HT1080 (cell line): Measurements from ENCODE around the gene SCART1. TPM values are rescaled to one million over a fixed set of nuclear protein-coding genes. Genes with fewer than 3 reads are reported as not detected.
"Not testable (repeated sequence)": the region's sequence is repeated elsewhere in the genome, so short reads cannot be mapped to it uniquely, and the experiment has no call there.

ENCODE experiments used
- DNase-seq: peaks from one replicate; pipeline ENCODE4 v3.0.0-alpha.2; 2015; ENCODE audit warnings: low read depth
- total RNA-seq: library from RNA; depleted of rRNA; stranded (reverse); fragments of >200 nt; shearing (Covaris generic); gene quantifications from 2 replicates; pipeline ENCODE4 v1.2.3, GENCODE V29; 2014; rRNA removed

The SCART1 gene
- total RNA-seq, 1 experiment from 2014 or later, result 0.80 TPM

DNA sequence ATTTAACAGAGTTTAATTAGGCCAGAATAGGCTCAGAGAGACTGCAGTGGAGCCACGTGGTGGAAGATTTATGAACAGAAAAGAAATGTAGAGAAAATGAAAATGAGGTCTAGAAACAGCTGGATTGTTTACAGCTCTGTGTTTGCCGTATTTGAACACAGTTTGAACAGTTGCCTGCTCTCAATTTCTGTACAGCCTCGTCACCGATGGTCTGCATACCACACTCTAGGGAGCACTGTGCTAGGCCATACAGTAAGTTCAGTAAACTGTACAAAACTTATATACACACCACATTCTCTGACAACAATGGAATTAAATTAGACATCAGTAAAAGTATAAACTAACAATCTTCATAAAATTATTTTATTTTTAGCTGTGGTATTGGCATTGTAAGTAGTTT is 62.3 kb downstream of the SCART1 start:
- no peak for DNase-seq

DNA sequence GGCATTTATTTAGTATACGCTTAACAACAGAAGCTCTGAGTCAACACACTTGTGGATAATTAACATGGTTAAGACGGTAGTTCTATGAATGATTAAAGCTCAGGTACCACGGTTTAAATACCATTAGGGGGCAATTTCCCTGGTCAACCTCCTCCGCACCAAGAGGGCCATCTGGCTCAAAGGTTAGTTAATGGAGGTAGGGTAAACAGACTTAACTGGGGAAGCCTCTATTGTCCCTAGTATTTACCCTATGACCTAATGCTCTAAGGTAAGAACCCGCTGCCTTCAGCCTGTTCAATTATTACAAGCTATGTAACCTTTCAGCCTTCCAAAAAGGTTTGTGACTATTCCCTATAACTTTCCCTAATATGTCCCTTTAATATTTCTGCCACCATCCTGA is 64.8 kb downstream of the SCART1 start:
- not testable (repeated sequence) for DNase-seq

Other genes with a start within 250 kb of the SCART1 start
- not detected in 2 replicates for gene UTF1, start 223.7 kb upstream of the SCART1 start, total RNA-seq
- 0.03 and 0.13 TPM in 2 replicates for gene VENTX, start 216.1 kb upstream of the SCART1 start, total RNA-seq
- 1.6 and 4.2 TPM in 2 replicates for gene ADAM8, start 177.1 kb upstream of the SCART1 start, total RNA-seq
- 119 and 127 TPM in 2 replicates for gene TUBGCP2, start 145.1 kb upstream of the SCART1 start, total RNA-seq
- 102 and 108 TPM in 2 replicates for gene ZNF511, start 145.0 kb upstream of the SCART1 start, total RNA-seq
- 1.7 TPM in 1 of 2 replicates, not detected in the other for gene CALY, start 117.0 kb upstream of the SCART1 start, total RNA-seq
- not detected in 2 replicates for gene PRAP1, start 106.6 kb upstream of the SCART1 start, total RNA-seq
- gene FUOM, start 95.9 kb upstream of the SCART1 start, total RNA-seq, result 31.5 and 48.4 TPM in 2 replicates
- gene ECHS1, start 80.6 kb upstream of the SCART1 start, total RNA-seq, result 107 and 109 TPM in 2 replicates
- 0.43 and 0.70 TPM in 2 replicates for gene PAOX, start 74.7 kb upstream of the SCART1 start, total RNA-seq
- 54.1 and 55.6 TPM in 2 replicates for gene MTG1, start 59.8 kb upstream of the SCART1 start, total RNA-seq
- not detected in 2 replicates for gene SPRN, start 29.3 kb upstream of the SCART1 start, total RNA-seq
- gene CYP2E1, start 73.4 kb downstream of the SCART1 start, total RNA-seq, result 1.2 and 1.4 TPM in 2 replicates
- gene SYCE1, start 111.6 kb downstream of the SCART1 start, total RNA-seq, result 2.6 and 3.7 TPM in 2 replicates
- not detected in 2 replicates for gene FRG2B, start 172.8 kb downstream of the SCART1 start, total RNA-seq